Amniotic stem cell (primary cell): ENCODE measurements around the gene KLF5.
A peak's percentile ranks its signal among the peaks of the same experiment; 100 is the strongest.
"Not testable (repeated sequence)": the region's sequence is repeated elsewhere in the genome, so short reads cannot be mapped to it uniquely, and the experiment has no call there.

ENCODE experiments used
- DNase-seq: peaks from one replicate; lab custom pipeline; 2025; lab: John Stamatoyannopoulos, UW

KLF5 gene

GRCh38 chr13:73088332-73088935 is 29.6 kb downstream of the KLF5 start:
- DNase-seq: no peak

GRCh38 chr13:73089213-73089612 is 30.4 kb downstream of the KLF5 start:
- DNase-seq: no peak

- peak; percentile 15 for DNase-seq
Observed at GRCh38 chr13:73090116-73090822, 31.5 kb downstream of the KLF5 start.

- DNase-seq: no peak
Observed at GRCh38 chr13:73090823-73091187, 32.0 kb downstream of the KLF5 start.

GRCh38 chr13:73092829-73093228 is 34.0 kb downstream of the KLF5 start:
- DNase-seq: no peak

GRCh38 chr13:73096173-73096572 is 37.4 kb downstream of the KLF5 start:
- DNase-seq: no peak

GRCh38 chr13:73096638-73097037 is 37.8 kb downstream of the KLF5 start:
- DNase-seq: no peak

- DNase-seq: not testable (repeated sequence)
Observed at GRCh38 chr13:73100781-73101180, 42.0 kb downstream of the KLF5 start.

- DNase-seq: no peak
Observed at GRCh38 chr13:73101351-73102007, 42.7 kb downstream of the KLF5 start.

- DNase-seq: no peak
Observed at GRCh38 chr13:73103238-73103637, 44.4 kb downstream of the KLF5 start.

- DNase-seq: no peak
Observed at GRCh38 chr13:73106513-73107178, 47.8 kb downstream of the KLF5 start.

- no peak for DNase-seq
Observed at GRCh38 chr13:73107481-73107880, 48.7 kb downstream of the KLF5 start.

GRCh38 chr13:73107970-73108369 is 49.2 kb downstream of the KLF5 start:
- no peak for DNase-seq

- no peak for DNase-seq
Observed at GRCh38 chr13:73109288-73109899, 50.6 kb downstream of the KLF5 start.

GRCh38 chr13:73109969-73110368 is 51.2 kb downstream of the KLF5 start:
- DNase-seq: no peak

GRCh38 chr13:73110814-73111213 is 52.0 kb downstream of the KLF5 start:
- no peak for DNase-seq

- no peak for DNase-seq
Observed at GRCh38 chr13:73111331-73111730, 52.5 kb downstream of the KLF5 start.

- DNase-seq: no peak
Observed at GRCh38 chr13:73119612-73120011, 60.8 kb downstream of the KLF5 start.
